HuH-7 (cell line): ENCODE measurements around the gene BNIP5.
"Not testable (repeated sequence)": the region's sequence is repeated elsewhere in the genome, so short reads cannot be mapped to it uniquely, and the experiment has no call there.

Experiments used
- DNase-seq: peaks from one replicate; pipeline ENCODE4 v3.0.0; 2011; ENCODE audit warnings: low spot score

The BNIP5 gene

DNA sequence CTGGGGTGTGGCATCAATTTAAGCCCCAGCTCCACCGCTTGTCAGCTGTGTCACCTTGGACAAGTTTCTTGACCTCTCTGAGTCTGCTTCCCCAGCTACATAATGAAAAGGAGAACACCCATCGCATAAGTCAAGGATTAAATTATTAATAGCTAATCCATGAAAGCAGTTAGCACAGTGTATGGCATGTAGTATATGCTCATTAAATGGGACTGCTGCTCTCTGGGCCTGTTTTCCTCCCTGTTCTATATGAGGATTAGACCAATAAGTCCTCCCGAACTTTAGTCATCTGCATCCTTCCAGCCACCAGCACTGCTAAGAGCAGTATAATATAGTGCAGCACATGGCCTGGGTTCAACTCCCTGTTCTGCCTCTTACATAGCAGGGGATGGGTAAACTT is 31.1 kb upstream of the BNIP5 start:
- no peak for DNase-seq

GRCh38 chr6:36364669-36365479 is 28.2 kb upstream of the BNIP5 start:
- DNase-seq, result no peak

GRCh38 chr6:36364061-36364635 is 27.5 kb upstream of the BNIP5 start:
- not testable (repeated sequence) for DNase-seq

DNA sequence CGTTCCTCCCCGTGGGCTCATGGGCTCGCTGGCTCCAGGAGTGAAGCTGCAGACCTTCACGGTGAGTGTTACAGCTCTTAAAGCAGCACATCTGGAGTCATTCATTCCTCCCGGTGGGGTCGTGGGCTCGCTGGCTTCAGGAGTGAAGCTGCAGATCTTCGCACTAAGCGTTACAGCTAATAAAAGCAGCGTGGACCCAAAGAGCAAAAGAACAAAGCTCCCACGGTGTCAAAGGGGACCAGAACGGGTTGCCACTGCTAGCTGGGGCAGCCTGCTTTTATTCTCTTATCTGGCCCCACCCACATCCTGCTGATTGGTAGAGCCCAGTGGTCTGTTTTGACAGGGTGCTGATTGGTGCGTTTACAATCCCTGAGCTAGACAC is 26.7 kb upstream of the BNIP5 start:
- not testable (repeated sequence) for DNase-seq

- no peak for DNase-seq
These were observed 26.1 kb upstream of the BNIP5 start for GRCh38 chr6:36362551-36363370.

DNA sequence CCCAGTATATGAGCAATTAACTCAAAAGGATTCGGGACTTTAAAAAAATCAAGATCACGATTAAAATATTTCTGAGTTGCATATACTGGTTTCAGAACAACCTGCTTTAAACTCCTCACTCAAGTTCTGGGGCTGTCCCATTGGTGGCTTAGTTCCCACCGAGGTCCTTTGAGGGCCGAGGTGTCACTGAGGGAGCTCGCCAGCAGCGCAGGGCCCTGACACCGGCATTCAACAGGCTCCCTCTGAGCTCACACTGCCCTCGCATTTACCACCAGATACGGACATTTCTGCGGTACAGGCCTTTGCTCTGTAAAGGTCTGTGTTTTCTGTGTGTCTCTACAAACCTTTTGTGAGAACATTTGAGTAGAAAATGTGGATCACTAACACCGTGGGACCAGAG is 24.4 kb upstream of the BNIP5 start:
- DNase-seq, result no peak

DNA sequence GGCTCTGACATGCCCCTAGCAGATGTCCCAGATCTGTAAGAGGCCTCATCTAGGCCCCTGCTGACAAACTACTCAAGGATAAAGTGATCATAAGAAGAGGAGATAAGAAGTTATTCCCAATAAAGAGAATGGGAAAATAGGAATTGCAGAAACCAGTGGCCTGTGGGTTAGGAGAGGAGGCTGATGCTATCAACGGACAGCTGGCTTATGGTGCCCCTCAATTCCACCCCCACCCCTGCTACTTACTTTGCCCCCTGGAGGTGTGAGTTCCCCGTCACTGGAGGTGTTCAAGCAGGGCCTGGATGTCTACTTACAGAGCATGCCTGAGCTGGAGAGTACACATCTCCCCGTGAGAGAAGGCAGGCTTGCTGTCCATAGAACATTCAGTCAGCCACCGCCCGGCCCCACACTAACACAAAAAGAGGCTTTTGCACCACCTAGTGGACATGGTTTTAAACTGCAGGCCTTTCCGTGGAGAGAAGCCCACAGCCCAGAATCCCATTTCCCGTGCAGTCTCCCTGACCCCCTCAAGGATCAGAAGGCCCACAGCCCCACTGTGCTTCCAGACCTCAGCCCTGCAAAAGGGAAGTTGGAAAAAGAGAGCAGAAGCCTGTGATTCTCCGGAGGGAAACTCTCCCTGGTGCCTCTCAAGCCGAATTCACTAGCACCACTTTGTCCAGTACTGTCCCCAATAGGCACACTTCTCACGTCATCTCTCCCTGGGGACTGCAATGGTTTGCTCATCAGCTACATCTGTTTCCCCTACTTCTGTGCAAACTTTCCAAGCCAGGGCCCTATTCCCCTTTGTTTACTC is 23.8 kb upstream of the BNIP5 start:
- DNase-seq, result peak; percentile 76

DNA sequence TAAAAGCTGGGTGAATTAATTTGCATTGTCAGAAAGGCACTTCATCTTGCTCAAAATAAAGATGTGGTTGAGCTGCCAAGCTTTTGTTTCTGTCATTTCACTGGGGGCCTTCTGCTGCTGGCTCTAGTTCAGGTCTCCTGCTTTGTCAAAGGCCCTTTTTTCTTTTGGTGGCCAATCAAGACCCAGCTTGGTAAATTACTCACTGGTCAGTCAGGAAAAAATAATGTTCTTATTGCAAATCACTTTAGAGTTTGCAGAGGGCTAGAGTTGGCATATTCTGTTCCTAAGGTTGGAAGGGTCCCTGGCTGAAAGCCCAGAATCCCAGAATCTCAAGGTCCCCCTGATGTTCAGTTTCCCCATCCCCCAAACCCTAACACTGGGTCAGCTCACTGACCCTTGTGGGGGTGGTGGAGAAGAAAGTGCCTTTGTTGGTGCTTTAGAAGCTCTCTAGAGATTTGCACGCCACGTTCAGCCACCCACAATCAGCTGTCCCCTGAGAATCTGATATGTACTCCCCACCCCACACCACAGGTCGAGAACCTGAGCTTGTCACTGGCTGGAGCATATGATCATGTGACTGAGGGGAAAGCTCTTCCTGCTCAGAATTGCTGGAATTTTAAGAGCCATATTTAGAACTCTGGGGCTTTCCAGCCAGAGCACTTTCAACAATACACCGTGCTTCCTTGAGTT is 21.7 kb upstream of the BNIP5 start:
- no peak for DNase-seq

DNA sequence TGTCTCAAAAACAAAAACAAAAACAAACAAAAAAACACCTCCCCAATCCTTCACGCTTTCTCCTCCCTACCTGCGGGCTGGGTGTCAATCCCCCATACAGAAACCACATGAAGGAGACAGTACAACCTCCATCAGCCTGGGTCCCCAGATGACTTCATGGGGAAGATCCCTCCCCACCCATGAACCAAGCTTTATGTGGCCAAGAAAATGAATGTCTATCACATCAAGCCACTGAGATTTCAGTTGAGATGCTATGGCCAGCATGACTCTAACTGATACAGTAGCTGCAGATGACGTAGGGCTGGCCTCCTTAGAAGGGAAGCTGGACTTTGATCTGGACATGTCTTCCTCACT is 21.2 kb upstream of the BNIP5 start:
- DNase-seq, result no peak

DNA sequence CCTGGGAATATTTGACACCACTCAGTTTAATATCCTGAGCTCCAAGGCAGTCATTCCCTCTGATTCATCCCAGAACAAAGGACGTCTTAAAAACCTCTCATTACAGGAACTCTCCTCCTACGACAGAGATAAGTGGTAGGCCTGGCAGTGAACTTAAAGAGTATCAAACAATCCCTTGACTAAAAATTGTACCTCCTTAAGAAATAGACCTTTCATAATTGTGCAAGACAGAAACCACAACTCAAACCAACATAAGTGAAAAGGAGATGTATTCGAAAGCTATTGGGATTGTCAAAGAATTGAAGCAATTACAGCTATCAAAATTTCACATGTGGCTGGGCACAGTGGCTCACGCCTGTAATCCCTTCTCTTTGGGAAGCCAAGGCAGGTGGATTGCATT is 19.1 kb upstream of the BNIP5 start:
- DNase-seq, result no peak

DNA sequence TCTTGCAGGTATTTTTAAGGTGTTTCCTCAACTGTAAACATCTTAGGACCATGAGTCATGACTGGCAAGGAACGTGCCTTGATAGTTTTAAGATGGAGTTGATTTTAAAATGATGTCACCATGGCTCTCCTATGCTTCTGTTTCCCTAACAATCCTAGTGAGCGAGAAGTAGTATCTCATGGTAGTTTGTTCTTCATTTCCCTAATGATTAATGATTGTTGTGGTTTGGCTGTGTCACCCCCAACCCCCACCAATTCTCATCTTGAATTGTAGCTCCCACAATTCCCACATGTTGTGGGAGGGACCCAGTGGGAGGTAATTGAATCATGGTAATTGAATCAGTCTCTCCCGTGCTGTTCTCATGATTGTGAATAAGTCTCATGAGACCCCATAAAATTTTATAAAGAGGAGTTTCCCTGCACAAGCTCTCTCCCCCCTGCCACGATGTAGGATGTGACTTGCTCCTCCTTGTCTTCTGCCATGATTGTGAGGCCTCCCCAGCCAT is 16.8 kb upstream of the BNIP5 start:
- DNase-seq, result no peak

DNA sequence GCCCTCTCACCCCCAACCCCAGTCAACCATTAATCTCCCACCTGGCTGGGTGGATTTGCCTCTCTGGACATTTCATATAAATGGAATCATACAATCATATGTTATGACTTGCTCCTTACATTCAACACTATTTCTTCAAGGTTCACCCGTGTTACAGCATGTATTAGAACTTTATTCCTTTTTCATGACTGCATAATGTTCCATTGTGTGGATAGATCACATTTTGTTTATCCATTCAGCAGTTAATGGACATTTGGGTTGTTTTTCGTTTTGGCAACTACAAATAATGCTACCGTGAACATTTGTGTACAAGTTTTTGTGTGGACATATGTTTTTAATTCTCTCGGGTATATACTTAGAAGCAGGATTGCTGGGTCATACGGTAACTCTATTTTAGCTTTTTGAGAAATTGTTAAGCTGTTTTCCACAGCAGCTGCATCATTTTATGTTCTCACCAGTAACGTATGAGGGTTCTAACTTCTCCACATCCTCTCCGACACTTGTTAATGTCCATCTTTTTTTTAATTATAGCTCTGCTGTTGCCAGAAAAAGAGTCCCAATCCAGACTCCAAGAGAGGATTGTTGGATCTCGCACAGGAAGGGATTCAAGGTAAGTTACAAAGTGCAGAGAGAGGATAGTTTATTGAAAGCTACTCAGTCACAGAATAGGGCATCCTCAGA is 15.9 kb upstream of the BNIP5 start:
- DNase-seq, result no peak

- no peak for DNase-seq
These were observed 14.2 kb upstream of the BNIP5 start for GRCh38 chr6:36350681-36351571.

GRCh38 chr6:36350082-36350481 is 13.4 kb upstream of the BNIP5 start:
- DNase-seq, result no peak

DNA sequence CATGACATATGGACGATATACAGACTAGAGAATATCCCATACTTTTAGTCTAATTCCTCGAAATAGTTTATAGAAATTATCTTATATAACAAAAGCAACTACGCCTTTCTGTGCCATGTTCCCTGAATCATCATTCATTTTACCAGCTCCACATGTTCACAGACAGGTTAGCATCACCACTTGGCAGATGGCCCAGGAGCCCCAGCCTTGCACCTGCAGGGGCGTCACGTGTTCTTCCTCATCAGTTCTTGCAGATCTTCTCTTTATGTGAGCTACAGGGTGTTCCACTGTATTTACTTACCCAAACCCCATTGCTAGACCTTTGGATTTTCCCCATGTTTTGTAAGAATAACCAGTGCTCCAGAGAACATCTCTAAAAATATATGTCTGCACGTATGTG is 12.6 kb upstream of the BNIP5 start:
- no peak for DNase-seq

GRCh38 chr6:36347621-36348020 is 10.9 kb upstream of the BNIP5 start:
- no peak for DNase-seq

- no peak for DNase-seq
These were observed 10.0 kb upstream of the BNIP5 start for GRCh38 chr6:36346486-36347273.

- no peak for DNase-seq
These were observed 9.2 kb upstream of the BNIP5 start for GRCh38 chr6:36345681-36346466.
